GM18858 (cell line): Measurements from ENCODE around the gene ARHGAP42.

Experiments
- ATAC-seq: cut with Tn5 transposase; IDR thresholded peaks from one replicate; pipeline ENCODE4 v1.9.1; 2021; ENCODE audit not compliant: unreplicated experiment

Gene ARHGAP42

GRCh38 chr11:100680070-100680469 lies 7.0 kb upstream of the ARHGAP42 start:
- no peak for ATAC-seq

- ATAC-seq, result peak; percentile 99
Measured at GRCh38 chr11:100681064-100681502, 6.0 kb upstream of the ARHGAP42 start.

DNA sequence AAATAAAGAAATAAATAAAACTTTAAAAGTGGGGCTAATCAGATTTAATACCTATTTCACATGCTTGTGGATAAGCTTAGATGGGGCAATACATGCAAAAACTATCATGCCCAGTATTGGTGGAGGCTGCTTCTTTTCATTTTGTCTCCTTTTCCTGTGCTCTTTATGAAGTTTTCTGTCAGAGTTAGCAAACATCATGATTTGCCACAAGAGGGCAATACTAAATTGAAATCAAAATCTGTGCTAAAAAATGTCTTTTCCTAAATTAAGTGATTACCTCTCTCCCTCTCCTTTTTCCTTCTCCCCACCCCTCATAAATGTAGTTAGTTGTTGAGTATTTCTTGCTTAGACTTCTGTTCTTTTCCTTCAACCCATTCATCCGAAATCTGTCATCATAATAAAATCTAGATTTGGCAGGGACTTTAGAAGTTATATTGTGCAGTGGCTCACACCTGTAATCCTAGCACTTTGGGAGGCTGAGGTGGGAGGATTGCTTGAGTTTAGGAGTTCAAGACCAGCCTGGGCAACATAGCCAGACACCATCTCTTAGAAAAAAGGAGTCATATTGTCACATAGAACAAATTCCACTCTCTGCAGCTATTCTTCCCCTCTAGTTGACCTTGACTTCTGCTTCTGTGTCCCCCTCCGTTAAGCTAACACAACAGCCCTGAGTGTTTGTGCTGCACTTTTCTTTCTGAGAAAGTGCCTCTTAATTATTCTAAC lies 4.7 kb upstream of the ARHGAP42 start:
- ATAC-seq, result no peak

- ATAC-seq, result no peak
Measured at GRCh38 chr11:100683126-100683525, 4.0 kb upstream of the ARHGAP42 start.

DNA sequence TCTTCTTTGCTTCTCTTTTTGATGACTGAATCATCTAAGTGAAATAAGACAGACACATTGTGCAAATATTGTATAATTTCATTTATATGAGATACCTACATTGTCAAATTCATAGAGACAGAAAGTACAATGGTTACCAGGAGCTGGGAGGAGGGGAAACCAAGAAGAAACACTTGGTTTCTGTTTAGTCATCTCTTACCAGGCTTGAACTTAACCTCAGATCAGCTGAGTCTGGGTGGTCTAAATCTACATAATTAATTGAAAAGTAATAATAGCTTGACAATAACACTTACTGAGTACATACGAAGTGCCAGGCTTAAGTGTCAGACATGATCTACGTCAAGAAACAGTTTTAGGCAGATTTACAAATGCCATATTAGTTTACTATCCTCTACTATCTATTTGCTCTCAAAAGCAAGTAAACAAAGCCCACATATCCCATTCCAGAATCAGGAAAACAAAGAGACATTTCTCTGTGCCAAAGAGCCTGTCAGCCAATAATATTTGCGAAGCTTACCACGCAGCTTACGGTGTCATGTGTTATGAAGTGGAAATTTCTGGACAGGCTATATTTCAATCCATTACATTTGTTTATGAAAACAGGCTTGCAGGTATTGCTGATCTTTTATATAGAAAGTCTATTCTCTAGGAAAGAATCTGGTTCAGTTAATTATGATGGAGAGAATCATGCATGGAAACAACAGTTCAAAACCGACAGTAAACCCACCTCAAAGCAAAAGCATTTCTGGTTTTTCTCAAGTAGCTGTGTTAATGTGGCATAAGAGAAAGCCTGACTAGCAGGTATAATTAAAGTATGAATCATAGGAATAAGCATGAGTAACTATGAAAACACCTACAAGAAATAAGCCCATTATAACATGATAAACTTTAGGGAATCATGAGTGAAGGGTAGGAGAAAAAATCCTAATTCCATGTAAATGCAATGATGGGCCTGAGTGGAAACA lies 2.7 kb upstream of the ARHGAP42 start:
- ATAC-seq, result peak; percentile 25

DNA sequence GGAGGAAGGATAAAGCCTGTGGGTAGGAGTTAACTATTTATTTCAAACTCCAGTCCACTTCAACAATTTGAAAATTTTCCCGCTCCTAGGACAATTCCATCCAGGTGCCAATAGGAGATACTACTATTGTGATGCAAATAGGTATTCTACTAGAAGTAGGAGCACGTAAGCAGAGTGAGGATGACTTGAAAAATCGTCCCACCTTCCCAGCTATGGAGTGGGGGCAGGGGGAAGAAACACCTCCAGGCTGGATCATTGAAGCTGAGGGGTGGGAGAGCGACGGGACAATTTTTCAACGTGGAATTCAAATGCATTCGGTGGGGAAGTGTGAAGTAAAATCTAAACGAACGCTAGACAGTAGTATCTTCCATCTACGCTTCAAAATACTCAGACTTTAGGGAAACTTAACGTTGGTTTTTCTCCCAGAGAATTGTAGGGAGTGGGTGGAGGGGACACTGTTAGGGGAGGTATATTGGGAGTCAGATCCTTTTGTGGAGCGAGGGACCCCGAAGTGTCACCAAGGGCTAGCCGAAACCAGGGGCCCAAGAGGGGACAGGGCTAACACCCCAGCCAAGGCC lies 523 bp upstream of the ARHGAP42 start:
- no peak for ATAC-seq

GRCh38 chr11:100687630-100688395 lies 725 bp downstream of the ARHGAP42 start:
- peak; percentile 47 for ATAC-seq

DNA sequence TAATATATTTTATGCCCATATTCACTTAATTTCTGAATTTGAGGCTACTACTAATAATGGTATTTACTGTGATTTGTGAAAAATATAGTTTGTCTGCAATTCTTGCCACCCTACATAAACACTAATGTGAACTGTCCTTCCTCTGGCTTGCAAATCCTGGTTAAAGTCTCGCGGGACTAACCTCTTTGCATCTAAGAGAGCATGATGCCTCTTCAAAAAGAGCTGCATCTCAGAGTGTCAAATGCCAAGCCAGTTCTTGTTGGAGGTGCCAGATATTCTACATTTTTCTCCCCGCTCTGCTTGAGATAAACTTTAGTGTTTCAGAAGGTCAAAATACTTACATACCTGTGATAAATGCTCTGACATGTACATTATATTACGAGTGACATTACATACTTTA lies 2.1 kb downstream of the ARHGAP42 start:
- ATAC-seq, result no peak

- ATAC-seq, result no peak
Measured at GRCh38 chr11:100691896-100692653, 5.0 kb downstream of the ARHGAP42 start.

DNA sequence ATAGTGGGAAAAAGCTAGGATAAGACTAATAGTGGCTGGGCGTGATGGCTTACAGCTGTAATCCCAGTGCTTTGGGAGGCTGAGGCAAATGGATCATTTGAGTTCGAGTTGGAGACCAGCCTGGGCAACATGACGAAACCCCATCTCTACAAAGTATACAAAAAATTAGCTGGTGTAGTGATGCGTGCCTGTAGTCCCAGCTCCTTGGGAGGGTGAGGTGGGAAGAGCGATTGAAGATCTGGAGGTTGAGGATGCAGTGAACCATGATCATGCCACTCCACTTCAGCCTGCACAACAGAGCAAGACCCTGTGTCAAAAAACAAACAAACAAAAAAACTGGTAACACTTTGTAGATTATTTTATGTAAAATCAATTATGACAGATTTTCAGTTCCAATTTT lies 8.8 kb downstream of the ARHGAP42 start:
- no peak for ATAC-seq

- no peak for ATAC-seq
Measured at GRCh38 chr11:100703139-100703538, 16.1 kb downstream of the ARHGAP42 start.

DNA sequence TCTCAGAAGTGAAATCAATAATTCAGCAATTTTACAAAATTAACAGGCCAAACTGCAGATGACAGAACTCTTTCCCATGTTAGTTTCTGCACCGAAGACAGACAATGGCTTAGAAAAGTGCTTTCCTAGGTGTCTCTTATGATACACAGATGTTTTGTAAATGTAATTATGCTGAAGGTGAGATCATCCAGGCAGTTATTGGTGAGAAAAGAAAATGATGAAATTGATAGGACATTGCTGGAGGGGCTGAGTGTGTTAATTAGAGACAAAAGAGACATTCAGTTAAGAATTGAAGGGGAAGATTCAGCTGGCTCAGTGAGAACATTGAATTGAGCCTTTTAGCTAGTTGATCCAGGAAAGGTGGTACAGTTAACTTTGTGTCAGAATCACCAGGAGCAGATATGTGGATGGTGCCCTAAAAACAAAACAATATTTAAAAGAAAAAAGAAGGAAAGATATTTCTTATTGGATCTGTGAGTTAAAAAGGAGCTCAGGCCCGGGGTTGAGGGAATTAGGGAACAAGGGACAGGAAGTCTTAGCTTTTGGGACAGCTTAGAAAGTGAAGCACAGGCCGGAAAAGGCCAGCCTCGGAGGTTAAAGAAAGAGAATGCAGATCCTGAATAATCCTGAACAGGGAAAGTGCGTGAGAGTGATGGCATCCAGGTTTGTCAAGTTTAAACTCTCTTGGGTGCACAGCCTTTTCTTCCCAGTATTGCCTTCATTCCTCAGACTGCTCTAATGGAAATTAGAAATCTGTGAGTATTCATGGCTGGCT lies 16.9 kb downstream of the ARHGAP42 start:
- ATAC-seq, result no peak

GRCh38 chr11:100705447-100705846 lies 18.4 kb downstream of the ARHGAP42 start:
- peak; percentile 30 for ATAC-seq

DNA sequence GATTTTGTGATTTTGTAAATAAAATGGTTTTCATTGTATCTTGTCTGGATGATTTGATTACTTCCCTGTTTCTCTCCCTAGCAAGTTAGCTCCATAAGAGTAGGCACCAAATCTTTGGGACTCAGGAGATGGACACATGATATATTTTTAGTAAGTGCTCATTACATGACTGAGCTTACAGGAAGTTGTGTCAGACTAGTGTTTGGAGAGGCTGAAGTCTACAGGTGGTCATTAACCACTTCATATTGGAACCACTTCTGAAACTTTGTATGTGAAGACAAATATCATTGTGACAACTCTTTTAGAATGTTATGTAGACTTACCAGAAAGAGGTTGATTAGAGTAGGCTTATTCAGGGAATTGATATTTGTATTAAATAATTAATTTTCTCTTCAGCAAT lies 19.1 kb downstream of the ARHGAP42 start:
- peak; percentile 57 for ATAC-seq

DNA sequence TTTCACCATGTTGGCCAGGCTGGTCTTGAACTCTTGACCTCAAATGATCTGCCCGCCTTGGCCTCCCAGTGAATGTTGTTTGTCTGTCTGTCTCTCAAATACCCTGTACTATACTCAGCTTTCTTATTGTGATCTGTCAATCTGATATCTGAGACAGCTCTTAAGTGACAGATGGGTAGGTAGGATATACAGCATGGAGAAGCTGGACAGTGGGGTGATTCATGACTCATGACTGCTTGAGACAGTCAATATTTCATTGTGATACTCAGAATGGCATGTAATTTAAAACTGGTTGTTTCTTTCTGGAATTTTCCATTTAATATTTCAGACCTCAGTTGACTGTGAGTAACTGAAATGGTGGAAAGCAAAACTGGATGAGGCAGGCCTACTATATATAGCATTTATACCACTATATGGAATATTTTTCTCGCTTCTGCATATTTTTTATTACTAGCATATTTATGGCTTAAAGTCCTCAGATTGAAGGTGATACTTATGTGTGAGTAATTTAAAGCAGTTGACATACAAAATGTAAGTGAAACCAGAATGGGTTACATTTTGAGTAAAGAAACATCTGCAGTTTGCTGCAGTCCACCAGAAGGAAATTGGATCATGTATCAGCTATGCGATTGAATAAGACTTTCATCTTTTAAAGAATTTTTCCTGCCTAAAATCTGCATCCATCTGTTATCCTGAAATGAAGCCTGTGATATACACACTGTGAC lies 22.3 kb downstream of the ARHGAP42 start:
- peak; percentile 80 for ATAC-seq

DNA sequence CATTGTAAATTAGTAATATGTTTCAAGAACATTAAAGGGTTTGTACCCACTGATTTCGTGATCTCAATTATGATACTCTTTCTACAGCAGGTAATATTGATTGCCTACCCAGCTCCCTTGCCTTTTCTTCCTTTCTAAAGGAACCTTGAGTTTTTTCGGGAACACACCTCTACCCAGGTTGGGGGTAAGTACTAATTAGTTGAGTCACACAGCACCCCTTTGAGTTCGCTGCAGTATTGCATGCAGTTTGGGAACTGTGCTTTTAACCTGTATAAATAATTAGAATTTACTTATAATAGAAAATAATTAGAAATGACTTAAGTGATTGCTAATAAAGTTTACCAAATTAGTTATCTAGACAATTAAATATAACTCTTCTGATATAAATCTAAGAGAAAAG lies 24.9 kb downstream of the ARHGAP42 start:
- no peak for ATAC-seq

- no peak for ATAC-seq
Measured at GRCh38 chr11:100712583-100712982, 25.5 kb downstream of the ARHGAP42 start.

DNA sequence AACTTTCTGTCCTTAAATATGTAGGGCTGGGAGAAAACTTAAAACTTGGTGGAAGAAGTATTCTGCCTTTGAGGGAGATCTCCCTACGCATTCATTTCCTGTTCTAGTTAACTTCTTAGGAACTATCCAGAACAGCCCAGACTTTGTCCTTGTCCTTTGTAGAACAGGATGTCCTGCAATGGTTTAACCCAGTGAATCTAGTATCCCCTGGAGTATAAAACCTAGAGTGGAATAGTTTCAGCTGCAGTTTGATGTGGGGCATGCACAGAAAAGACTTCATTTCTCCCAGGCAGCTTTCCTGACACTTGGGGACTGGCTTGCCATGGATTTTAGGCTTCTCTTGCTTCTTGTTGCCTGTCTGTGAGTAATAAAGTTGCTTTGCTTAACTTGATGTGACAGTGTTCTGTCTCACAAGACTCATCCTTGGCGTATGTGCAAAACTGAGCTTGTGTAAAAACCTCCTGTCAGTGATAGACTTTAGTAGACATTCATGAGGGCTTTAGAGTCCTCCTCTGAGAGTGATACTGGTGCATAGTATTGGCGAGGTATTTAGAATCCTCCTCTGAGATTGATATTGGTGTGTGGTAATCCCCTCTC lies 28.2 kb downstream of the ARHGAP42 start:
- ATAC-seq, result no peak
